Astrocyte (in vitro differentiated cells and primary cell): ENCODE results near the gene CELF2. TPM values are rescaled to one million over a fixed set of nuclear protein-coding genes. Genes with fewer than 3 reads are reported as not detected.

Experiments used
- DNase-seq: peaks from one replicate; pipeline ENCODE4 v3.0.0-alpha.2; 2010; ENCODE audit warnings: low read depth
- FAIRE-seq: peaks from 2 replicates; lab custom pipeline; 2011; peaks lifted over from hg19 to GRCh38; lab: Jason Lieb, UNC
- H2AFZ ChIP-seq: 2 replicates; pipeline ENCODE4 v1.6.0; 2012; ENCODE audit warnings: low read depth, low read length, inconsistent platforms
- H3K27ac ChIP-seq: 2 replicates; pipeline ENCODE4 v1.5.1; 2011; ENCODE audit warnings: low read depth, low read length, inconsistent platforms
- H3K27me3 ChIP-seq: 2 replicates; pipeline ENCODE4 v1.6.0; 2011; ENCODE audit warnings: low read length, inconsistent platforms; ENCODE audit not compliant: insufficient read depth
- H3K36me3 ChIP-seq: 2 replicates; pipeline ENCODE4 v1.5.1; 2011; ENCODE audit warnings: low read length, inconsistent platforms; ENCODE audit not compliant: insufficient read depth
- H3K4me1 ChIP-seq: 2 replicates; pipeline ENCODE4 v1.5.1; 2011; ENCODE audit warnings: low read length, inconsistent platforms; ENCODE audit not compliant: insufficient read depth
- H3K4me2 ChIP-seq: 2 replicates; pipeline ENCODE4 v1.6.0; 2012; ENCODE audit warnings: low read length, inconsistent platforms
- H3K4me3 ChIP-seq: 2 replicates; pipeline ENCODE4 v1.5.1; 2011; ENCODE audit warnings: low read depth, mild to moderate bottlenecking, low read length, inconsistent platforms; ENCODE audit not compliant: insufficient read depth
- H3K79me2 ChIP-seq: 2 replicates; pipeline ENCODE4 v1.6.0; 2012; ENCODE audit warnings: mild to moderate bottlenecking, low read length, inconsistent platforms; ENCODE audit not compliant: insufficient read depth
- H3K9ac ChIP-seq: 2 replicates; pipeline ENCODE4 v1.6.0; 2012; ENCODE audit warnings: mild to moderate bottlenecking, low read length, inconsistent platforms
- H3K9me3 ChIP-seq: 2 replicates; pipeline ENCODE4 v1.5.1; 2012; ENCODE audit warnings: low read depth, mild to moderate bottlenecking, low read length, inconsistent platforms; ENCODE audit not compliant: insufficient read depth
- H4K20me1 ChIP-seq: 2 replicates; pipeline ENCODE4 v1.6.0; 2012; ENCODE audit warnings: low read length, inconsistent platforms; ENCODE audit not compliant: insufficient read depth
- H3K27ac Mint-ChIP-seq: one replicate; pipeline ENCODE4 v1.8.0; 2021; ENCODE audit warnings: mild to moderate bottlenecking, mixed read lengths; ENCODE audit not compliant: unreplicated experiment
- H3K27me3 Mint-ChIP-seq: one replicate; pipeline ENCODE4 v1.8.0; 2021; ENCODE audit warnings: low read depth, mixed read lengths; ENCODE audit not compliant: unreplicated experiment
- H3K36me3 Mint-ChIP-seq: one replicate; pipeline ENCODE4 v1.8.0; 2021; ENCODE audit warnings: low read depth, mixed read lengths; ENCODE audit not compliant: unreplicated experiment
- H3K4me1 Mint-ChIP-seq: one replicate; pipeline ENCODE4 v1.8.0; 2021; ENCODE audit warnings: low read depth, mixed read lengths; ENCODE audit not compliant: unreplicated experiment
- H3K4me3 Mint-ChIP-seq: one replicate; pipeline ENCODE4 v1.8.0; 2021; ENCODE audit warnings: mild to moderate bottlenecking, moderate library complexity, mixed read lengths; ENCODE audit not compliant: unreplicated experiment
- H3K9me3 Mint-ChIP-seq: one replicate; pipeline ENCODE4 v1.8.0; 2021; ENCODE audit warnings: mild to moderate bottlenecking, mixed read lengths; ENCODE audit not compliant: unreplicated experiment
- EZH2 ChIP-seq: IDR thresholded peaks from 2 replicates; pipeline ENCODE4 v1.6.1; 2012; ENCODE audit warnings: mild to moderate bottlenecking, low read length, inconsistent platforms; ENCODE audit not compliant: insufficient read depth
- total RNA-seq: library from RNA; stranded (reverse); gene quantifications from 2 replicates; pipeline ENCODE4 v1.2.1, GENCODE V29; 2021
- TF ChIP-seq, protein P1 (sequence below): IDR thresholded peaks from 2 replicates; pipeline ENCODE4 v1.5.1; 2011; ENCODE audit warnings: low read depth, mild to moderate bottlenecking, inconsistent platforms, low read length, moderate library complexity; ENCODE audit not compliant: insufficient read depth

The CELF2 gene
- total RNA-seq, 1 donor from 2014 or later = 76.1 TPM

GRCh38 chr10:11006428-11006825 lies 11.2 kb upstream of the CELF2 start:
- Histone ChIP-seq H3K4me3 (no peak overlapping the region), H3K27ac (no peak overlapping the region), H3K36me3 (no peaks in the 10 kb centered on the region), H4K20me1 (no peaks in the 10 kb centered on the region), H3K79me2 (no peaks in the 10 kb centered on the region), H3K9ac (no peak overlapping the region), H3K4me2 (no peak overlapping the region), H3K27me3 (no peaks in the 10 kb centered on the region), H2AFZ (no peak overlapping the region), H3K4me1 (no peaks in the 10 kb centered on the region), H3K9me3 (no peaks in the 10 kb centered on the region)
- H3K4me1 Mint-ChIP-seq = peaks cover 2% of the 10 kb centered on the region
- no peak for TF ChIP-seq EZH2
- TF ChIP-seq, protein P1, sequence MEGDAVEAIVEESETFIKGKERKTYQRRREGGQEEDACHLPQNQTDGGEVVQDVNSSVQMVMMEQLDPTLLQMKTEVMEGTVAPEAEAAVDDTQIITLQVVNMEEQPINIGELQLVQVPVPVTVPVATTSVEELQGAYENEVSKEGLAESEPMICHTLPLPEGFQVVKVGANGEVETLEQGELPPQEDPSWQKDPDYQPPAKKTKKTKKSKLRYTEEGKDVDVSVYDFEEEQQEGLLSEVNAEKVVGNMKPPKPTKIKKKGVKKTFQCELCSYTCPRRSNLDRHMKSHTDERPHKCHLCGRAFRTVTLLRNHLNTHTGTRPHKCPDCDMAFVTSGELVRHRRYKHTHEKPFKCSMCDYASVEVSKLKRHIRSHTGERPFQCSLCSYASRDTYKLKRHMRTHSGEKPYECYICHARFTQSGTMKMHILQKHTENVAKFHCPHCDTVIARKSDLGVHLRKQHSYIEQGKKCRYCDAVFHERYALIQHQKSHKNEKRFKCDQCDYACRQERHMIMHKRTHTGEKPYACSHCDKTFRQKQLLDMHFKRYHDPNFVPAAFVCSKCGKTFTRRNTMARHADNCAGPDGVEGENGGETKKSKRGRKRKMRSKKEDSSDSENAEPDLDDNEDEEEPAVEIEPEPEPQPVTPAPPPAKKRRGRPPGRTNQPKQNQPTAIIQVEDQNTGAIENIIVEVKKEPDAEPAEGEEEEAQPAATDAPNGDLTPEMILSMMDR = no peak
- DNase-seq (no peak), FAIRE-seq (no peak)
- no peak overlapping the region for H3K27ac Mint-ChIP-seq
- H3K27me3 Mint-ChIP-seq = no peaks in the 10 kb centered on the region
- no peak overlapping the region for H3K4me3 Mint-ChIP-seq
- no peaks in the 10 kb centered on the region for H3K9me3 Mint-ChIP-seq
- no peaks in the 10 kb centered on the region for H3K36me3 Mint-ChIP-seq

DNA sequence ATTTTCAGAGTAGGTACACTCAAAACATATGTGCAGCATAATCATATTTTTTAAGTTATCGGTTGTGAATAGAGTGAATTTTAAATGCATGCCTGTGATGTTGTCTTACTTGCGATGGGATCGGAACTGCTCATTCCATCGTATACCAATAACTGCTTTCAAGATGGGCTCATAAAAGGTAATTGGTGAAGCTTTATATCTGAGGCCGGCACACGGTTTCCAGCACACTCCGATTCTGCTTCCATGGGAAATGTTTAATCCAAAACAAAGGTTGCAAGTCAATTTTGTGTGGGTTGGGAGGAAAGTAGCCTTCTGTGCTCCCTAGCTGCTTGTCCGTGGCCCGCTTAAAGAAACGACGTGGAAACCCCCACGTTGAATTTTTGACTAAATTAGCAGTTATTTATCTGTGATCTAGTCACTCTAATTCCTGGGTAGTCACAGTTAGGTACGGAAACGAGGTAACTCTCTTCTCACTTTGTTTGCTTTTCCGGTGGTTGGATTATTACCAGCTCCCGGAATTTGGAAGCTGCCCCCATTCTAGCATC lies 10.1 kb upstream of the CELF2 start:
- Histone ChIP-seq H3K4me2 (no peak overlapping the region), H3K27ac (no peak overlapping the region), H3K4me3 (no peak overlapping the region), H3K79me2 (no peaks in the 10 kb centered on the region), H3K27me3 (no peaks in the 10 kb centered on the region), H4K20me1 (no peaks in the 10 kb centered on the region), H3K9me3 (no peaks in the 10 kb centered on the region), H3K36me3 (no peaks in the 10 kb centered on the region), H3K4me1 (no peaks in the 10 kb centered on the region), H2AFZ (no peak overlapping the region), H3K9ac (no peak overlapping the region)
- Mint-ChIP-seq H3K4me1 (peaks cover 10% of the 10 kb centered on the region), H3K4me3 (no peak overlapping the region), H3K27ac (no peak overlapping the region), H3K9me3 (no peaks in the 10 kb centered on the region), H3K27me3 (no peaks in the 10 kb centered on the region), H3K36me3 (no peaks in the 10 kb centered on the region)
- FAIRE-seq (no peak), DNase-seq (no peak)
- TF ChIP-seq, protein P1 = no peak
- TF ChIP-seq EZH2 = no peak

DNA sequence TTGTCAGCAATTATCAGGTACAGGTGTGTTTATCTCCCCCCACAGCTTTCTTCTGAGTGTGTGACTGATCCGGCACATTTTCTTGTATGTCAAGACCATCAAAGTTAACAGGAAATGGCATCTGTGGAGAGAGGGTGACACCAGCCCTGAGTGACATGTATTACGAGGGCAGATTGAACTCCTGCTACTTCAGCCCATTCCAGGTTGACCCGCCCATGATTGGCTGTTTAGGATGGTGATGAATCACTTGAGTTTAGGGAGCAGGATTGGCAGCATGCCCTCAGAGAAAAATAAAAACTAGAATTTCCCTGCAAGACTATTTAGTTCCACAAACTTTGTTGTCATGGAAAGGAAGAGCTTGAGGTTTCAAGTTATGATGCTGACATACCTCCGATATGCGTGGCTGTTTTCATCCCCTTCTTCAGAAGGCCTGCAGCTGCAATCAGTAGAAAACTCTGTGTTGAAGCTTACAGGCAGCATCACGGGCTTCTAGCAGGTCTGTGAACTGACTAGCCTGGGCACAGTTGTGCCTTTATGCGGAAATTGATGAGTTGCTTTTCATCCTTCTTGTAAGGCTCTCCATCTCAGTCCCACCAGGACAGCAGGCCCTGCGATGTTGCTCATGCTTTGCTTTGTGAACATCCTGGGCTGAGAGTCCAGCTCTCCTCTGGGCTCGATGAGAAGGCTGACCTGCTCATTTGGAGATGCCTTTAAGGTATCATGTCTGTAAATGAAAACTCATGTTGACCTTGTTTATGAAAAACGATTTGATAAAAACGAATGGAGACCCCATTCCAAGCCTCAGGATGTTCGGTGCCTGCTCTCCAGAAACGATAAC lies 8.0 kb upstream of the CELF2 start:
- peak; percentile 31 for DNase-seq
- H3K4me3 ChIP-seq = no peak overlapping the region
- Mint-ChIP-seq H3K4me3 (no peak overlapping the region), H3K27ac (no peak overlapping the region), H3K9me3 (no peaks in the 10 kb centered on the region), H3K4me1 (peaks cover 26% of the 10 kb centered on the region), H3K27me3 (no peaks in the 10 kb centered on the region), H3K36me3 (no peaks in the 10 kb centered on the region)
- no peaks in the 10 kb centered on the region for H3K36me3 ChIP-seq
- no peaks in the 10 kb centered on the region for H3K27me3 ChIP-seq
- H3K9me3 ChIP-seq = no peaks in the 10 kb centered on the region
- no peak overlapping the region for H2AFZ ChIP-seq
- no peak overlapping the region for H3K27ac ChIP-seq
- H4K20me1 ChIP-seq = no peaks in the 10 kb centered on the region
- TF ChIP-seq, protein P1 = no peak
- TF ChIP-seq EZH2 = no peak
- no peak overlapping the region for H3K9ac ChIP-seq
- no peaks in the 10 kb centered on the region for H3K4me1 ChIP-seq
- no peak overlapping the region for H3K4me2 ChIP-seq
- no peak for FAIRE-seq
- no peaks in the 10 kb centered on the region for H3K79me2 ChIP-seq
